Endothelial cell of umbilical vein (primary cell): Measurements from ENCODE around the gene SERPINB5. TPM values are rescaled to one million over a fixed set of nuclear protein-coding genes. Genes with fewer than 3 reads are reported as not detected.

Source experiments
- BruUV-seq: library from RNA; stranded (reverse); fragments of 400-500 nt; replicated peaks from 2 replicates; lab custom pipeline; 2021; lab: Mats Ljungman, UMichigan
- CTCF ChIA-PET: fragments of 300-600, 350-600 bp; sonication (Branson Sonifier 250); formaldehyde crosslinking; loops from one replicate; lab custom pipeline; 2021; ENCODE audit warnings: antibody characterized with exemption, inconsistent platforms; lab: Charles Lee
- POLR2A ChIA-PET: fragments of 300-600, 350-600 bp; sonication (Branson Sonifier 250); formaldehyde crosslinking; loops from one replicate; lab custom pipeline; 2021; ENCODE audit warnings: antibody characterized with exemption, inconsistent platforms; lab: Charles Lee
- DNase-seq: peaks from one replicate; pipeline ENCODE4 v3.0.0-alpha.2; 2011; ENCODE audit warnings: low read depth, low spot score
- FAIRE-seq: peaks from 2 replicates; lab custom pipeline; 2011; peaks lifted over from hg19 to GRCh38; lab: Jason Lieb, UNC
- H2AFZ ChIP-seq: 2 replicates; pipeline ENCODE4 v1.6.0; 2012; ENCODE audit warnings: low read depth, low read length, control low read depth, inconsistent platforms
- H3K27ac ChIP-seq: 2 replicates; pipeline ENCODE4 v1.5.1; 2011; ENCODE audit warnings: low read depth, mild to moderate bottlenecking, control low read depth, low read length, moderate library complexity; ENCODE audit not compliant: insufficient read depth
- H3K27me3 ChIP-seq, 2 experiments: 2 replicates each; pipeline versions ENCODE4 v1.6.0 to v1.6.1; 2011; ENCODE audit warnings: low read length in 2 of 2, mixed read lengths in 1 of 2; ENCODE audit not compliant: control insufficient read depth in 2 of 2, insufficient read depth in 2 of 2
- H3K36me3 ChIP-seq, 2 experiments: 2 replicates in 1 of 2; 3 replicates in 1 of 2; pipeline ENCODE4 v1.5.1; 2011; ENCODE audit warnings: low read length in 2 of 2, mild to moderate bottlenecking in 1 of 2, moderate library complexity in 1 of 2; ENCODE audit not compliant: control insufficient read depth in 2 of 2, insufficient read depth in 2 of 2; ENCODE audit errors: extremely low read depth in 1 of 2
- H3K4me1 ChIP-seq: 3 replicates; pipeline ENCODE4 v1.5.1; 2011; ENCODE audit warnings: mild to moderate bottlenecking, low read length; ENCODE audit not compliant: control insufficient read depth, insufficient read depth; ENCODE audit errors: extremely low read depth
- H3K4me2 ChIP-seq: 2 replicates; pipeline ENCODE4 v1.6.1; 2011; ENCODE audit warnings: low read length, control low read depth, mixed read lengths; ENCODE audit not compliant: insufficient read depth
- H3K4me3 ChIP-seq, 3 experiments: fragments of 200-600 bp in 1 of 3; sonication (generic), shearing (Covaris generic) in 1 of 3; replicated peaks in 1 of 3; 2 replicates each; pipeline ENCODE4 v1.5.1; 2011 to 2016; ENCODE audit warnings: control low read depth in 3 of 3, low read length in 3 of 3, mild to moderate bottlenecking in 2 of 3, inconsistent platforms in 1 of 3, low read depth in 1 of 3, moderate library complexity in 1 of 3; ENCODE audit not compliant: insufficient read depth in 1 of 3
- H3K79me2 ChIP-seq: 2 replicates; pipeline ENCODE4 v1.6.0; 2012; ENCODE audit warnings: low read length, inconsistent platforms; ENCODE audit not compliant: control insufficient read depth, insufficient read depth
- H3K9ac ChIP-seq: replicated peaks from 2 replicates; pipeline ENCODE3; 2011; ENCODE audit warnings: low read length, control low read depth; ENCODE audit not compliant: insufficient read depth; ENCODE audit errors: extremely low read depth
- H3K9me1 ChIP-seq: replicated peaks from 3 replicates; pipeline ENCODE4 v1.6.0; 2011; ENCODE audit warnings: mild to moderate bottlenecking, low read length; ENCODE audit not compliant: control insufficient read depth, insufficient read depth; ENCODE audit errors: extremely low read depth
- H3K9me3 ChIP-seq: replicated peaks from 2 replicates; pipeline ENCODE4 v1.5.1; 2012; ENCODE audit warnings: low read length, inconsistent platforms; ENCODE audit not compliant: control insufficient read depth, insufficient read depth
- H4K20me1 ChIP-seq: replicated peaks from 2 replicates; pipeline ENCODE3; 2011; ENCODE audit warnings: mild to moderate bottlenecking, low read length; ENCODE audit not compliant: control insufficient read depth, insufficient read depth; ENCODE audit errors: extremely low read depth
- EZH2 ChIP-seq: IDR thresholded peaks from 2 replicates; pipeline ENCODE4 v1.6.1; 2012; ENCODE audit warnings: borderline replicate concordance, low read depth, mild to moderate bottlenecking, moderate library complexity, low read length, inconsistent platforms; ENCODE audit not compliant: severe bottlenecking
- FOS ChIP-seq: IDR thresholded peaks from 2 replicates; pipeline ENCODE4 v1.6.1; 2011; ENCODE audit warnings: mild to moderate bottlenecking, low read length, moderate library complexity, borderline replicate concordance; ENCODE audit not compliant: insufficient read depth
- GATA2 ChIP-seq: IDR thresholded peaks from 2 replicates; pipeline ENCODE4 v1.7.0; 2011; ENCODE audit warnings: low read depth, mild to moderate bottlenecking, moderate library complexity, mixed read lengths, low read length; ENCODE audit not compliant: insufficient read length, insufficient read depth
- JUN ChIP-seq: IDR thresholded peaks from 2 replicates; pipeline ENCODE4 v1.6.1; 2011; ENCODE audit warnings: borderline replicate concordance, low read depth; ENCODE audit not compliant: insufficient read length, insufficient read depth
- MYC ChIP-seq: IDR thresholded peaks from one replicate; pipeline ENCODE4 v1.6.1; 2011; ENCODE audit warnings: mild to moderate bottlenecking, low read depth, low read length
- POLR2A ChIP-seq: IDR thresholded peaks from 2 replicates; pipeline ENCODE4 v1.6.1; 2012; ENCODE audit warnings: low read depth, mild to moderate bottlenecking, control low read depth, low read length
- POLR2AphosphoS5 ChIP-seq: IDR thresholded peaks from 2 replicates; pipeline ENCODE4 v1.6.1; 2012; ENCODE audit warnings: low read depth, mild to moderate bottlenecking, control low read depth, low read length, moderate library complexity; ENCODE audit not compliant: insufficient read depth
- dilution Hi-C: fragments of 300-500 bp; cut with MboI; formaldehyde crosslinking; loops from one replicate; pipeline ENCODE4 v1.15.0; 2019; ENCODE audit warnings: low sequenced_read_pairs; ENCODE audit not compliant: extremely low pct_ligation_motif_present
- intact Hi-C: fragments of 100-400 bp; cut with micrococcal nuclease; formaldehyde crosslinking; loops from one replicate; pipeline ENCODE4 v1.10.0; 2022
- polyA plus RNA-seq, 4 experiments: library from polyadenylated mRNA; depleted of rRNA in 3 of 4; stranded (reverse) in 3 of 4; unstranded in 1 of 4; fragments of >200 nt; gene quantifications; 2 replicates each; pipeline versions ENCODE4 v1.2.1 to v1.2.3, GENCODE V29; 2011 to 2012; ENCODE audit warnings: missing spikeins in 1 of 4
- total RNA-seq: library from RNA; stranded (reverse); gene quantifications from 2 replicates; pipeline ENCODE4 v1.2.3, GENCODE V29; 2021
- TF ChIP-seq, protein P1 (sequence below), 2 donors: IDR thresholded peaks; 1 replicate in 1 of 2; 2 replicates in 1 of 2; pipeline ENCODE4 v1.5.1; 2011; ENCODE audit warnings: low read length in 2 of 2, mild to moderate bottlenecking in 2 of 2, moderate library complexity in 2 of 2, control low read depth in 1 of 2, inconsistent platforms in 1 of 2, low read depth in 1 of 2; ENCODE audit not compliant: insufficient read depth in 1 of 2; ENCODE audit errors: extremely low read depth in 1 of 2
- TF ChIP-seq, protein P2 (sequence below): IDR thresholded peaks from 2 replicates; pipeline ENCODE4 v1.6.1; 2011; ENCODE audit not compliant: insufficient read depth, insufficient read length

Gene SERPINB5
- total and polyA plus RNA-seq, 2 donors (not counting 3 experiments of a cell fraction or from before 2014, with no cell fraction given) = not detected

DNA sequence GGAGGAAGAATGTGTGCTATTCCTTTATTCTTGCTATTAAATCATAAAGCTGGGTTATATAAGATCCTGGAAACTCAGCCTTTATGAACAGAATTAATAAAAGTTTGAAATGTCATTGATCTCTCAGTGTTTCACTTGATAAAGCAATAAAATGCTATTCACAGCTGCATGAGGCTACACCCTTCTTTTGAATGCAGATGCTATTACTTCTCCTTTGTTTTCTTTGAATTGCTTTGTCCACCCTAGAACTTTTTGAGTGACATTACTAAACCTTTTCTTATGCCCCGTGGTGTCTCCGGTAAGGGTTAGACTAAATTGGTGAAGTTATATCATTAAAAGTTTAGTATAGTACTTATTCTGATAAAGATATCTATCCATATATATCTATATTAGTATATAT is 18.9 kb downstream of the SERPINB5 start:
- TF ChIP-seq MYC (no peak), EZH2 (no peak), POLR2AphosphoS5 (no peak), FOS (no peak), GATA2 (no peak), JUN (no peak), POLR2A (no peak)
- TF ChIP-seq, protein P1, sequence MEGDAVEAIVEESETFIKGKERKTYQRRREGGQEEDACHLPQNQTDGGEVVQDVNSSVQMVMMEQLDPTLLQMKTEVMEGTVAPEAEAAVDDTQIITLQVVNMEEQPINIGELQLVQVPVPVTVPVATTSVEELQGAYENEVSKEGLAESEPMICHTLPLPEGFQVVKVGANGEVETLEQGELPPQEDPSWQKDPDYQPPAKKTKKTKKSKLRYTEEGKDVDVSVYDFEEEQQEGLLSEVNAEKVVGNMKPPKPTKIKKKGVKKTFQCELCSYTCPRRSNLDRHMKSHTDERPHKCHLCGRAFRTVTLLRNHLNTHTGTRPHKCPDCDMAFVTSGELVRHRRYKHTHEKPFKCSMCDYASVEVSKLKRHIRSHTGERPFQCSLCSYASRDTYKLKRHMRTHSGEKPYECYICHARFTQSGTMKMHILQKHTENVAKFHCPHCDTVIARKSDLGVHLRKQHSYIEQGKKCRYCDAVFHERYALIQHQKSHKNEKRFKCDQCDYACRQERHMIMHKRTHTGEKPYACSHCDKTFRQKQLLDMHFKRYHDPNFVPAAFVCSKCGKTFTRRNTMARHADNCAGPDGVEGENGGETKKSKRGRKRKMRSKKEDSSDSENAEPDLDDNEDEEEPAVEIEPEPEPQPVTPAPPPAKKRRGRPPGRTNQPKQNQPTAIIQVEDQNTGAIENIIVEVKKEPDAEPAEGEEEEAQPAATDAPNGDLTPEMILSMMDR (IDR thresholded peaks at IDR 0.05; ENCODE audit: extremely low read depth in 1 of 2, insufficient read depth in 1 of 2, low read depth in 1 of 2, low read length in 2 of 2) = no peak
- TF ChIP-seq, protein P2, sequence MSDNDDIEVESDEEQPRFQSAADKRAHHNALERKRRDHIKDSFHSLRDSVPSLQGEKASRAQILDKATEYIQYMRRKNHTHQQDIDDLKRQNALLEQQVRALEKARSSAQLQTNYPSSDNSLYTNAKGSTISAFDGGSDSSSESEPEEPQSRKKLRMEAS = no peak
- no peak for FAIRE-seq
- BruUV-seq = no TSS peak
- Histone ChIP-seq H2AFZ (no peak overlapping the region), H3K27me3 (no peaks in the 10 kb centered on the region), H3K4me2 (no peak overlapping the region), H4K20me1 (no peaks in the 10 kb centered on the region), H3K9me1 (no peaks in the 10 kb centered on the region), H3K79me2 (no peaks in the 10 kb centered on the region), H3K9ac (no peak overlapping the region), H3K9me3 (no peaks in the 10 kb centered on the region), H3K36me3 (no peaks in the 10 kb centered on the region), H3K27ac (no peak overlapping the region), H3K4me3 (no peak overlapping the region), H3K4me1 (no peaks in the 10 kb centered on the region)
- no peak for DNase-seq
- dilution Hi-C loops (no loop called here), intact Hi-C loops (no loop called here)
- ChIA-PET POLR2A (no interaction called here), CTCF (interaction anchor here (0.7 to 1.7 kb wide), 4 partner anchors 10 to 441 kb away, joined by 3 to 6 read pairs (median 3); partner anchors contain the start of gene SERPINB5)
